Activated CD4-positive, alpha-beta T cell treated with anti-CD3 and anti-CD28 coated beads, Interleukin-2, amount 50 U/mL, for 4 hours (primary cell): ENCODE measurements around the gene TH.
A peak's percentile ranks its signal among the peaks of the same experiment; 100 is the strongest.

Experiments used
- DNase-seq, 2 experiments: peaks; one replicate each; pipeline ENCODE4 v3.0.0-alpha.2; 2020

Gene TH

DNA sequence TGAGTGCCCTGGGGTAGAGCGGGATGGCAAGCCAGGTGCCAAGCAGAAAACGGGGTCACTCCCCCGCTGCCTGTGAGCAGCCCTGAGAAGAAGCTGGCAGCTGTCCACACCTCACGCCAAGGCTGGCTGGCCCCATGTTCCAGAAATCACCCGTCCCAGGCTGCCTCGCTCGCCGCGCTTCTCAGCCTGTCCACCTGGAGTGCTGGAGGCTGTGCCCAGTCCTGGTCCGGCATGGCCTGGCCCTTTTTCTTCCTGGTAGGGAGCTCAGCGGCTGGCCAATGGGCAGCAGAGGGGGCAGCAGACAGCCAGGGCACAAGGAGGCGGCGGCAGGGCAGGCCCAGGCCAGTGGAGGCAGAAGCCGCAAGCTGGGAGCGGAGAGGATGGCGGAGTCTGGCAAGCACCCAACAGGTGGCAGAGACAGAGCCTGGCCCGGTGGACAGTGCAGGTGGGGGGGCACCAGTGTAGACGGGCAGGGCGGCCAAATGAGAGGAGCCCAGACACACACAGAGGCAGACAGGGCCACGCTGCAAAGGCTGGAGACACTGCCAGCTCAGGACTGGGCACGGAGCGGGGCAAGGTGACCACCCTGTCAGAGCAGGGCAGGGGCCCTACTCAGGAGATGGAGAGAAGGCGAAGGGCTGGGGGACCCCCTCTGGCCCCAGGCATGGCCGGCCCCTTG is 37.2 kb upstream of the TH start:
- DNase-seq, result no peak

DNA sequence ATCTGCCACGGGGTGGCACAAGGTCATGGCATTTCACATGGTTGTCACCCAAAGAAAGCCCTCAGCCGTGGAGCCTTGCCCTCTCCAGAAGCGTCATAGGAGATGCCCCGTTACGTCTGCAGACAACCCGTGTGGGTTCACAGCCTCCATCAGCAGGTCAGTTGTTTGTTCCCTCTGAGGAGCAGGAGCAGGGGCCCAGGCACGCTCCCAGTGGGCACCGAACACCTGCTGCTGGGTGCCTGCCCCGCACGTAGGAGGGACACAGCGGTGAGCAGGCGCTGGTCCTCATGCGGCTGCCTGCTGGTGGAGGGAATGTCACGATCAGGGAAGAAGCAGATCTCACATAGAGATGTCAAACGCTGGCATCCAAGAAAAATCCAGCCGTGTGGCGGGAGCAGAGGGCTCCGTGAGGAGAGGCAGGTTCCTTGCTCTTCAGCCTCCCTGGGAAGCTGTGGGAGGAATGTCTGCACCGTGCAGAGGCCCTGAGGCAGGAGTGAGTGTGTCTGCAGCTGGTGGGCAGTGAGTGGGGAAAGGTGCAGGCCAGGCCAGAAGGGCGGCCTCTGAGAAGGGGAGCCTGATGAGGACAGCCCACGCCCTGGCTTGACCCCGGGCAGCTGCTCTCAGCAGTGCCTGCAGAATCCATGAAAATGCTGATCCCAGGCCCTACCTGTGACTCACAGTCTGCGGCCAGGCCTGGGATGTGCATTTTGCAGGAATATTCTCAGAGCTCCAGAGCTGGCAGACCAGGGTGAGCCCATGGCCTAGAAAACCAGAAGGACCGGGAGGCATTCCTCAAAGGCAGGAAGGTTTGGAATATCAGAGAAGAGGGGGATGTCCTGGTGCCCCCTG is 36.4 kb upstream of the TH start:
- DNase-seq, result no peak

DNA sequence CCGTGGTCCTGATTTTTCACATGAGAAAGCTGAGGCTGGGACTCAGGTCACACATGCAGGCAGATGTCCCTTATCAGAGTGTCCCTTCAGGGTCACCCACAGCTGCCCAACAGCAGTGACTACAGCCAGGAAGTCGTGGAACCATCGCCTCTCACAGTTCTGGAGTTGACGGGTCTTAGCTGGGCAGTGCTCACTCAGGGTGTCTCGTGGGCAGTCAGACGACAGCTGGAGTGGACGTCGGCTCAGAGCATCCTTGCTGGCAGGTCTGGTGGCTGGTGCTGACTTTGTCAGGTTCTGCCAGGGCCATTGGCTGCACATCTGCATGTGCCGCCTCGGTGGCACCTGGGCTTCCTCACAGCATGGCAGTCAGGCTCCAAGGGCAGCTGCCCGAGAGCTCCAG is 35.6 kb upstream of the TH start:
- DNase-seq, result no peak

DNA sequence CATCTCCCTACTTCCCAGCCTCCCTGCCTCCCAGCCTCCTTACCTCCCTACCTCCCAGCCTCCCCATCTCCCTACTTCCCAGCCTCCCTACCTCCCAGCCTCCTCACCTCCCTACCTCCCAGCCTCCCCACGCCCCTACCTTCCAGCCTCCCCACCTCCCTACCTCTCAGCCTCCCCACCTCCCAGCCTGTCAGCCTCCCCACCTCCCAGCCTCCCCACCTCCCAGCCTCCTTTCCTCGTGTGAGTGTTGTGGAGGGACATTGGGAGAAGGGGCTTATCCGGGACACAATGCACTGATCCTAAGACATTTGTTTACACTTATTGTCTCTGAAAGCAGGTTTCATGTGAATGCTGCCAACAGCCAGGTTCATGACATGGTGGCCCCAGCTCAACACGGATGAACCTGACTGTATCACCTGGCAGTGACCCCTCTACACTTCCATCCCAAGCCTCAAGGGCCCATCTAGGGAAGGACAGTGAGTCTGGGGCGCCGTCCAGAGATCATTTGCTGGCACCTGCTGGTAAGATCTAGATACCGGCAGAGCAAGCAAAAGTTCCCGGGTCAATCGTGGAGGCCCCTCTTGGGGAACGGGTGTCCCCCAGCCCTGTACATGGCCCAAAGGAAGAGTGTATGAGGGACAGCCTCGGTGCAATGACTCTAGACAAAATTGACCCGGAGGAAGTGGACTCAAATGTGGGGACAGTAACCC is 34.5 kb upstream of the TH start:
- no peak for DNase-seq

DNA sequence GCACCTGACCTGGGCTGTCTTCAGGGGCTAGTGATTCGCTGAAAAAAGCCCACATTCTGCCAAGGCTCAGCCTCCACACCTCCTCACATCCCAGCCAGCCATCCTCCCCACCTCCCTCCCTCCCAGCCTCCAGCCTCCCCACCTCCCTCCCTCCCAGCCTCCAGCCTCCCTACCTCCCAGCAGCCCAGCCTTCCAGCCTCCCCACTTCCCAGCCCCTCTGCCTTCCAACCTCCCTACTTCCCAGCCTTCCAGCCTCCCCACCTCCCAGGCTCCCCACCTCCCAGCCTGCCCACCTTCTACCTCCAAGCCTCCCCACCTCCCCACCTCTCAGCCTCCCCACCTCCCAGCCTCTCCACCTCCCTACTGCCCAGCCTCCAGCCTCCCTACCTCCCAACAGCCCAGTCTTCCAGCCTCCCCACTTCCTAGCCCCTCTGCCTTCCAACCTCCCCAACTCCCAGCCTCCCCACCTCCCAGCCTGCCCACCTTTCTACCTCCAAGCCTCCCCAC is 33.7 kb upstream of the TH start:
- DNase-seq, result no peak

DNA sequence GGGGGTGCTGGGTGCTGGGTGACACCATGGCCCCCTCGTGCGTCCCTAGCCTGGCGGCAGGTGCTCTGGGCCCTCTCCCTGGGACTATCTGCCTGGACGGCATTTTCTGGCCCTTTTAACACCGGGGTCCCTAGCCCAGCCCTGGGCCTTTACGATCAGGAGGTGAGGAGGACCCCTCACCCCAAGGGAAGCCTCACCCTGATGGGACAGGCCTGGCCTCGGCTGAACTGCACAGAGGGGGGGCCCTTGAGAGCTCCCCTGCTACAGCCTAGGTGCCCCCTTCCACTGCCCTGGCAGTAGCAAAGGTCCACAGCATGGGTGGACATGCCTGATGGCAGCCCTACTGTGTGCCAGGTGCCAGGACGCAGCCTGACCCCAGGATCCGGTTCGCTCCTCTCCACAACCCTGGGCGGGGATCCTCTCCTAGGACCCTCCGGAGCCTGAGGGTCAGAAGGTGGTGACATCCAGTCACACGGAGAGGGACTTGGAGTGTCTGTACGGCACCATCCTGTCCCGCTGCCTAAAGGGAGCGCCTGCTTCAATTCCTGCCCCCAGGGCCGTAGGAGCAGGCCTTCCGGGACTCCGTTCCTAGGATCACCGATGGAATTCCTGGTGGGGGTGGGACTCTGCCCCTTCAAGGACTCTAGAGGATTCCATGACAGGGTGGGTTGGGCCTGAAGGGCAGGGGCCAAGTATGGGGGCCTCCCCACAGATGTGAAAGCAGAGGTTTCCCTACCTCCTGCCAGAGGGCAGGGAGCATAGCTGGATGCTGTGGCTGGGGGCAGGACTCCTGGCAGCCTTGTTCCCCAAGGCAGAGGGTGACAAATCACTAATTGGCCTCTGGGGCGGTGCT is 33.0 kb upstream of the TH start:
- DNase-seq, result no peak

DNA sequence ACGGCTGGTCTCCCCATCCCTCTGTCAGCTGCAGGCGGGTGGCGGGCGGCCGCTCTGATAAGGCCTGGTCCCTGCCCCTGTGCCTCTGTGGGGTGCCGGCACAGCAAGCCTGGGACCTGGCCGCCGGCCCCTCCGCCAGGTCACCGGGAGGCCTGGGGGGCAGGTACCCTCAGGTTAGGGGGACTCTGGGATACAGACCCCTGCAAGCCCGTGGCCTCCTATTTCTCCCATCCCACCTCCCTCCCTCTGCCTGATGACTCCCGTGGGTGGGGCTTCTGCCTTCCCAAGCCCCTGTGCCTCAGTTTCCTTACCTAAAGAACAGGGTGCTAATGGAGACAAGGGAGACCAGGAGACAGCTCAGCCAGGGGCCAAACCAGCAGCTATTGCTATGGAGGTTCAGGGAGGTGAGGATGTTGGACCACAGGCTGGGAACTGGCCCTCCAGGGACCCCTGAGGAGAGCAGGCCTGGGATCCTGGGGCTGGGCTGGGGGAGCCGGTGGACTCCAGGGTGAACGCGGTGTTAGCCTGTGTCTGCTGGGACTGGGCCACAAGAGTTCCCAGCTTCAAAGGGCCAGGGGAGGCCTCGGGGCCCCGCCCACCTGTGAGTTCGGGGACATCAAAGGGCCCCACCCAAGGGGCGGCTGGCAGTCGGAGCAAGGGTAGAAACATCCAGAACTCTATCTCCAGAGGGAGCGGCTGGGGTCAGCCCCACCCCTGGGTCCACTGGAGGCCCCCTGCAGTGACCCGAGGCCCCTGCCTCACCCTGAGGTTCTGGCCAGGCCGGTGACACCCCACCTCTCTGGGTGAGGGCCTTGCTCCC is 32.0 kb upstream of the TH start:
- no peak for DNase-seq

DNA sequence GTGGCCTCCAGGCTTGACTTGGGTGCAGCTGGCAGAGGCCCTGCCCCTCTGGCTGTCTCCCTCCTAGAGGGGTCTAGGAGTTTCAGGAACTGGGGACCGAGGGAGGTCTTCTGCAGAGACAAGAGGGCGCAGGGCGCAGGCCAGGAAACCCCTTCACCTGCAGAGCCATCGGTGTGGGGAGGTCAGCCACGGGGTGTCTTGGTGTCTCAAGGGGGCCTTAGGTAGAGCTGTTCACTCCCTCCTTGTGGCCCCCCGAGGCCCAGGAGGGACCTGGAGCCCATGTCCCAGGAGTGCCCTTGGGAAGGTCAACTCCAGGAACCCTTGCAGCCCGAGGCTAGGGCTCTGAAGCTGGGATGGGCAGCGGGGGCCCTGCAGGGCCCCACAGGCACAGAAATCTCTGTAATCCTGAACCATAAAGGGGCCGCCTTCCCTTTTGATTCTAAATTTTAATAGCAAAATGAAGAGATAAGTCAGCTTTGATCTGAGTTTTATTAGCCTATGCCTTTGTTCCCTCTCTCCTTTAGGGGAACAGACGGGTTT is 31.4 kb upstream of the TH start:
- no peak for DNase-seq

DNA sequence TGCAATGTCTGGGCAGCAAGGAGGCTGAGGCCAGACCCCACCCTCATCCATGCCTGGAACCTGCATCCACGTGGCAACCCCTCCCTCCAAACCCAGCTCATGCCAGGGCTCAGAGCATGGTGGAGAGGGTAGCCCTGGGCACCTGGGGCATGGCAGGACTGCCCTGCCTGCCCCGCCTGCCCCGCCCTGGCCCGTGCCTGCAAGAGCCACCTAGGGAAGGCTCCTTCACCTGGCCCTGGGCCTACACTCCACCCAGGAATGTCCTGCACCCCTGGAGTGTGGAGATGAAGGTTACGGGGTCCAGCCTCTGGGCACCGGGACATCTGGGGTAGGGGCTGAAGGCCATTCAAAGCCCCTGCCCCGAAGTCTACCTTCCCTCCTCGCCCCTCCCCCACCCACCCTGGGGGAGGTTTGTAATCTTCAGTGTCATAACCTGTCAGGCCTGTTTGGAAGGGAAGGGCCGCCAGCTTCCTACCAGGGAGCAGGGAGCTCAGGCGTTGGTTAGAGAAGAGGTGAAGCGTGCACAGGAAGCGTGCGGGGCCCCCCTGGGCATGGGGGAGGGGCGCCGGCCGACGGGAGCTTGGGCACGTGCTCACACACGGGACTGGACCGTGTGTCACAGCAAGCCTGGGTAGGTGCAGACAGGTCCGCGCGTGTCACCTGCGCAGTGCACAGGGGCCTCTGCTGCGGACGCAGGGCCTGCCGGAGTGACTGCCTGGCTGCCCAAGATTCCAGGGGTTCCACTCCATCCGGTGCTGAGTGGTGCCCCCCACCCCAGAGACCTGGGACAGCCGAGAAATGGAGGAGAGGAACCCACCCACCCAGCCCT is 30.7 kb upstream of the TH start:
- DNase-seq, result no peak

DNA sequence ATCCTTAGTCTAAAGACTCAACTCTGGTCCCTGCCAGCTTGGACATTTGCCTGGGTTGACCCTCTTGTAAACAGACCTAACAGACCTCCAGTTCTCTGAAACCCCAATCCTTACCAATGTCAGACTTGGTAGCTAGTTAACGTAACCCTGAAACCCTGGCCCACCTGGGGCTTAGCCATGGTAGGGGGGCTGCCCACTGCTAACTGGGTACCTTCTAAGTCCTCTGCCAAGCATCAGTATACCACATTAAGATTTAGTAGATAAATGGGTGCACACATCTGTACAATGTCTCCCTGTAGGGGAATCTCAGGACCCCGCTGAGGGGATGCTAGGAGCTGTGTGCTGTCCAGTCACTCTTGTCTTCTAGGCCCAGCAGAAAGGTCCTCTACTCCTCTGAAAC is 29.9 kb upstream of the TH start:
- no peak for DNase-seq

DNA sequence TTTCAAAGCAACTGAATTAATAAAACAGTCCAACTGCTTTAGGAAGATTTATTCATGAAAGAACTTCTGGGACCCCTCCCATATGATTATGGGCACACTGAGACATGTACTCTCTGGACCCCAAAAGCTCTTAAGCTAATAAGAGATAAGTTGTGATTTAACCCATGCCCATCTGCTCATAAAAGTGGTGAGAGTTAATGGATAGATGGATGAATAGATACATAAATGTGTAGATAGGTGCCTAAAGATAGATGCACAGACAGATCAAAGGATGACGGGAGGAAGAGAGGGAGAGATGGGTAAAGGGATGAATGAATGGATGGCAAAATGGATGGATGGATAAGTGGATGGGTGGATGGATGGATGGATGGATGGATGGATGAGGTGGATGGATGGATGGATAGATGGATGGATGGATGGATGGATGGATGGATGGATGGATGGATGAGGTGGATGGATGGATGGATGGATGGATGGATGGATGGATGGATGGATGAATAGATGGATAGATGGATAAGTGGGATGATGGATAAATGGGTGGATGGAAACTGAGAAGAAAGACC is 29.4 kb upstream of the TH start:
- no peak for DNase-seq

DNA sequence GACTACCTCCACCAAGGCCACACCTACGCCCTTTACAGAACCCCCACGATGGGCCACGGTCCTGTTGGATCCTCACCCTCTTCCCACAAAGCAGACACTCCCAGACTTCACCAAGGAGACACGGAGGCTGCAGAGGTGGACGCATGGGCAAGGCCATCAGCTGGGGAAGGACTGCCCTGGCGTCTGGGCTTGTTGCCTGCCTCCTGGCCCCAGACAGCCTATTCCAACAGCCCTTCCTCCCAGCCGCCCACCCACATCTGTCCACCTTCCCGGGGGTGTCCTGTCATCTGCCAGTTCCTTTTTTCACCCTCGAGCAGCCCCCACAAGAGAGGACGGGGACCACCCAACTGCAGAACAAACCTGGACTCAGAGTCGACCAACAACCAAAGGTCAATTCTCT is 28.9 kb upstream of the TH start:
- DNase-seq, result no peak

DNA sequence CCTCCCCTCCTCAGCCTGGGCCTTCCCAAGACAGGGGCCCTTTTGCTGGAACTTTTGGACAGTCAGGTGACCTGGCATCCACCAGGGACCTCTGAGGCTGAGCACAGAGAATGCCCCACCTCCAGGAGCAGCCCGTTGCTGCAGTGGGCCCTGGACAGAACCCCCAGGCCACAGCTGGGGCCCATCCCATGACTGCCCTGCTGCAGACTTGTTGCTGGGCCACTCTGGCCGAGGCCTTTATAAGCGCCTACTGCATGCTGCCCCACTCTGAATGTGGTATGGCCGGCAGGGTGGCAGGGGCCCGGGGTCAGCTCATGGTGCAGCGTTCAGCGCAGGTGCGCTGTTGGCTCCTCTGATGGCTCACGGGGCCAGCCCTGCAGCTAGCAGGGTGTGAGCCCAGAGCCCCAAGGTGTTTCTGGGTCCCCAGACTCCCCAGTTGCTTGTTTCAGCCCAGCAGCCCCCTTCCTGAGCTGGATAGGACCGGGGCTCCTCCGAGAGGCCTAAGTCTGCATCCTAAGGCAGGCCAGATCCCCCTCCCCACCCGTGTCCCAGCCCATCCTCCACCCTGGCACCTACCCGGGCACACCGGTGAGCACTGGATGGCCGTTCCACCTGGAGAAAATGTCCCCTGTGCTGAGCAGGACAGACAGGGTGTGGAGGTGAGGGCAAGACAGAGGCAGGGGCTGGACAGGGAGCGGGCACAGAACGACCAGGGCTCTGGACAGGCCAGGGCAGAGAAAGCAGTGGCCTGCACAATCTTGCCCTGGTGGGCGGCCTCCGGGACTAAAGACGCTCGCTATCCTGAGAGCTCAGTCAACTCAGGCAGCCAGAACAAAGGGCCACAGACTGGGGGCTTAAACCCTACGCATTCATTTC is 28.1 kb upstream of the TH start:
- DNase-seq, result no peak

DNA sequence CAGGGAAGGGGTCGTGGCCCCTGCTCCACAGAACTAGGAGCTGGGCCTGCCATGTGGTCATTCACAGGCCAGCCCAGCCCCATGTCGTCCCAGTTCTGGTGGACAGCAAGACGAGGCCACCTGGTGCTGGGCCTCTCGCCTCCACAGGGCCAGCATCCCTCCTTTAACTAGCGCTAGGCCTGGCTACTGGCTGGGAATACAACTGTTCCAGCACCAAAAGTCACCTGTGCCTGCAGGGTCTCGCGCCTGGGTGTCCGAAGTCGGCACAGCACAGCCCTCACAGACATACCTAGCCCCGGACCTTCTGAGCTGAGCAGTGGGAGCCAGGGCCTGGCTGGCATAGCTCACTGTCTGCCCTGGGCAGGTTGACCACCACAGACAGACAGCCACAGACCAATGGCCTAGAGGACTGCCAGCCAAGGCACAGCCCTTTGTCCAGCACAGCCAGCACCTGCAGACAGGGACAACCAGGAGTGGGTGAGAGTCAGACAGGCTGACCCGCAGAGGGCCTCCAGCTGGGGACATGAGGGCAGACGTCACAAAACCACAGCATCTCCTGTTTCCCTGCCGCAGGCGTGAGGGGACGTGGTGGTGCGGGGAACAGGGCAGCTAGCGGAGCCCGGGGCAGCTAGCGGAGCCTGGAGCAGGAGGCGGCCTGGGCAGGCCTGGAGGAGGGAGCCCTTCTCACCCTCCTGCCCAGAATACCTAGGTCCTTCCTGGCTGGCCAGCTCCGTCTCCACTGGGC is 27.2 kb upstream of the TH start:
- no peak for DNase-seq

DNA sequence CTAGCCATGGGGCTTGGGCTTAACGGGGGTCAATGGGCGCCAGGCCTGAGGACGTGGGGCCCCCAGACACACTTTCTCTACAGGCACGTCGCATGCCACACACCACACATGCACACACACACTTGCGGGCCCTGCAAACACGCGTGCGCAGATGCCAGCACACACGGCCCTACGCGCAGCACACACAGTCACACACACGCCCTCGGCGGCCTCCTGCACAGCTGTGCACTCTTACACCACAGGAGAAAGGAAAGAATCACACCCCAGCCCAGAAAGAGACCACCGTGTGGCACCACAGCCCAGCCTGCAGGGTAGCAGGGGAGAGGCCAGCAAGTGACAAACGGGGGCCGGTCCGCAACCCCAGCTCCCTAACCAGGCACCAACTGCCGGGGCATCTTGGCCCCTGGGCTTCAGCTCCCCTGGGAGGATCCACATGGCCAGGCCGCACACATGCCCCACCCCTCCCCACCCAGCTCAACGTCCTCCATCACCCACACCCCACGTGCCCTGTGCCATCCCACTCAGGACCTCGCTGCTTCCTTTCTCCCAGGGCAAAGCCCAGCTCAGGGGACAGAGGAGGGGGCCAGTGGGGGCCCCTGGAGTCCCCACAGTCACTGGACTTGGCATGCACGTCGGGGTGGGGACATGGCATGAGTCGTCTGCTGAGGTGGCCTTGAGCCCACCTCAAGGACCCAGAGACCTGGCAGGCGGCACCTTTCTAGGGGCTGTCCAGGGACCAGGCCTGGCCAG is 26.3 kb upstream of the TH start:
- no peak for DNase-seq

DNA sequence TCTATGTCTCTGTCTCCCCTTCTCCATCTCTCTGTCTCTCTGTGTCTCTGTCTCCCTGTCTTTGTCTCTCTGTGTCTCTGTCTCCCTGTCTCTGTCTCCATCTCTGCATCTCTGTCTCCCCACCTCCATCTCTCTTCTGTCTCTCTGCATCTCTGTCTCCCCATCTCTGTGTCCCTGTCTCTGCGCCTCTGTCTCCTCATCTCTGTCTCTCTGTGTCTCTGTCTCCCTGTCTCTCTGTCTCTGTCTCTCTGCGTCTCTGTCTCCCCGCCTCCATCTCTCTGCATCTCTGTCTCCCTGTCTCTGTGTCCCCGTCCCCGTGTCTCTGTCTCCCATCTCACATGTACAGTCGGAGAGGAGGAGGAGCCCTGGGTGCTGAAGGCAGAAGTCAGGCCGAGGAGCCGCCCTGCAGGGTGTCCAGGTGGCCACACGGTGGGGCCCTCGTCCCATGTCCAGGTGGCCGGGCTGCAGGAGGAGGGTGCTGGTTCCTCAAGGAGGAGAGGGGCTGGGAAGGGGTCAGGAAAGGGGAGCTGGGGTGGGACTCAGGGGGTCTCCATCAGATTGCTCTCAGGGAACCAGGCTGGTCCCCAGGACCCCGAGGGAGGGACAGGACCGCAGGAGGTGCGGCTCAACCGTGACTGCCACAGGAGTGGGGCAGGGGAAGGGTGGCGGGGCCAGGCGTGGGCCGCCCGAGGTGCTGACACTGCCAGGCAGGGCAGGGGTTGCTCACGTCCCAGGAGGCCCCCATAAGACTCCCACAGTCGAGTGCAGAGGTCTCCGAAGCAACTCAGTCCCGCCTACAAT is 25.6 kb upstream of the TH start:
- peak; percentile 53 to 54 for DNase-seq

DNA sequence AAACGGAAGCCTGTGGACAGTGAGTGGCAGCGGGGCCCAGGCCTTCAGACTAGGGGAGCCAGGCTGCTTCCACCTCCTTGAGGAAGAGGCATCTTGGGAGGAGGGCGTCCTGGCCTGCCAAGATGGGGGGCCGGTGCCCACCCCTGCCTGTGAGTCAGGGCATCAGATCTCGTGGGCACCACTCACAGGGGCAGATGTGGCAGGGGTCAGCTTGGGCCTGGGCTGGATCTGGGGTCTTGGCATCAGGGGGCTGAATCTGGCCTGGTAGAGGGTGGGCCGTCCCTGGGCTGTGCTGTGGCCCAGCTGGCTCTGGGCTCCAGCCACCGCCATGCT is 24.1 kb upstream of the TH start:
- DNase-seq, result no peak
